ENCODE measurements around the gene MAD1L1.

MAD1L1 gene

DNA sequence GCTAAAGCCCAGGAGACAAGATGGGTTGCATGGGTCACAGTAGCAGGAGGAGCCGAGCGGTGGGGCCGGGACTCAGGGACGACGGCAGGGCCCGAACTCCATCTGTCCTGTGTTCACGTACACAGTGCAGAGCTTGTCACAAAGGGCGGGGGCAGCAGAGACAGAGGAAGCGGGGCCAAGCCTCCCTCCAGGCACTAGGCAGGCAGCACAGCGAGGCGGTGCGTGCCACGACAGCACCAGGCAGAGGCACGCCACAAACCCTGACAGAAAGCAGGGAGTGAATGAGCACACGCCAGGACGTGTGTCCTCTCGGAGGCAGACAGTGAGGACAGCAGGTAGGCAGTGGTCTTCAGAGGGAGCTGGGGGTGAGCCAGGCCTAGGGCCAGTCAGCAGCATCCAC, 177.8 kb downstream of the MAD1L1 start:
- no peak for TF ChIP-seq POLR2A (IDR thresholded peaks at IDR 0.05; ENCODE audit: low read depth, low read length)
- no peak for TF ChIP-seq TAF1 (IDR thresholded peaks at IDR 0.05; ENCODE audit: borderline replicate concordance, low read depth, low read length)
- TF ChIP-seq POLR2AphosphoS5 (IDR thresholded peaks at IDR 0.05; ENCODE audit: low read depth, low read length), result no peak
- FAIRE-seq (no peak), DNase-seq (ENCODE audit: insufficient read length) (no peak)

DNA sequence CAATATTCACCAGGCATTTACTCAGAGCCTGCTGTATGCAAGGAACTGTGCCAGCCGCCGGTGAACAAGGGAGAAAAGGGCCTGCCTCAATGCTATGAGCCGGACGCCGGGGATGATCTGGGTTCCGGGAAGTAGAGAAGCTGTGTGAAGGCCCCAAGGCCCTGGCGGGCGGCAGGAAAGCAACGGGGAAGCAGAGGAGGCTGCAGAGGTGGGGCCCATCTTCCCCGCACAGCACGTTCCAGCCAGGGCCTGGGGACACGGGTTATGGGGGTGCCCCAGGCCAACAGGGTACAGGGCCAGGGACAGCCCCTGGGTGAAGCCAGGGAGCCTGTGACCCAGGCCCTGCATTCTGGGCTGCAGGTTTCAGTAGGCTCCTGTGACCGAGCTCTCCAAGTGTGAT, 179.3 kb downstream of the MAD1L1 start:
- TF ChIP-seq POLR2A (IDR thresholded peaks at IDR 0.05; ENCODE audit: low read depth, low read length) (no peak), POLR2AphosphoS5 (IDR thresholded peaks at IDR 0.05; ENCODE audit: low read depth, low read length) (no peak), TAF1 (IDR thresholded peaks at IDR 0.05; ENCODE audit: borderline replicate concordance, low read depth, low read length) (no peak)
- FAIRE-seq, result no peak
- DNase-seq (ENCODE audit: insufficient read length), result no peak

DNA sequence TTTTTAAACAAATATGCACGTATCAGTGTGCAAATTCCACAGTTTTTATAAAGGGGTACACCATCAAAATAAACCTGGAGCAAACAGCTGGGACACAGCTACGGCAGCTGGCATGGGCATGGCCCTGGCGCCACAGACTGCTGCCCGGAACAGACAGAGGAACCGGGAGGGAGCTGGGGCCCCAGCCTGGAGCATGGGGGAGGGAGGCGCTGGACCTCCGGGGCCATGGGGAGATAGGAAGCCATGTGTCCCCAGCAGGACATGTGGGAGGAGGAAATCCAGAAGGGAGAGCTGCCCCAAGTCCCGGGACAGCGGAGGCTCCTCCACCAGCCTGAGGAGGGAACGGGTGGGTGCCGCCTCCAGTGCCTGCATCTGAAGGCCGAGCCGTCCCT, 180.1 kb downstream of the MAD1L1 start:
- TF ChIP-seq POLR2A (IDR thresholded peaks at IDR 0.05; ENCODE audit: low read depth, low read length) (no peak), POLR2AphosphoS5 (IDR thresholded peaks at IDR 0.05; ENCODE audit: low read depth, low read length) (no peak), TAF1 (IDR thresholded peaks at IDR 0.05; ENCODE audit: borderline replicate concordance, low read depth, low read length) (no peak)
- DNase-seq (ENCODE audit: insufficient read length), result no peak
- FAIRE-seq, result no peak

DNA sequence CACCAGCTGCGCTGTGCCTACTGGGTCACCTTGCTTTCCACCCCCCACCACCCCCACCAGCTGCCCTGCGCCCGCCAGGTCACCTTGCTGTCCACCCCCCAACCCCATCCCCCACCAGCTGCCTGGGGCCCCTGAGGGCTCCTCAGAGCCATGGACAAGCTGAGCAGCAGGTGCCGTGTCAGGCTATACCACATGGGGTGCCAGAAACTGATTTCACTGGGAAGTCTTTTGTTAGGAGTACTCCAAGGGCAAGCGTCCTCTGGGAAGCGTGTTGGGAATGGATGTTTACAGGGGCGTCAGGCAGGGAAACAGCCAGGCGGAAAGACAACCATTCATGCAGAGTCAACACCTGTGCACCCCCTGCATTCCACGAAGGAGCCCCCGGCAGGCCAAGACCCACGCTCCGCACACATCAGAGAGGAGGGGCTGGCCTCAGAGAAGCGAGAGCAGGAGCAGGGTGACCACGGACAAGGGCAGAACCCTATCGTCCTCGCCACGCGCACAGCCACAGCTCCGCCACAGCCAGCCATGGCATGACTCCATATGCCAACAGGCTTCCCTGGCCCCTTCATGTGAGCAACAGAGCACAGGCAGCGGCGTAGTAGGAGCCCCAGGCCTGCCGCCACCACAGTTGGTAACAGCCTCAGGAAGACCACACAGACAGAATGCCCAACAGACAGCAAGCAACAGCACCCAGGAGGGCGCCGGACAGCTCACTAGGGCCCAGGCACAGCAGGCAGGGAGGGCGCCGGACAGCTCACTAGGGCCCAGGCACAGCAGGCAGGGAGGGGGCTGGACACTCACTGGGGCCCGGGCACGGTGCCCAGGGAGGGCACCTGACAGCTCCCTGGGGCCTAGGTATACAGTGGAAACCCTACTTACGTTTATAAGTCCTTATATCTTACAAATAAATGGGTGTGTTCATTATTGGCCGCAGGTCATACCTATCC, 180.8 kb downstream of the MAD1L1 start:
- no peak for FAIRE-seq
- DNase-seq (ENCODE audit: insufficient read length), result no peak
- TF ChIP-seq POLR2A (IDR thresholded peaks at IDR 0.05; ENCODE audit: low read depth, low read length) (no peak), TAF1 (IDR thresholded peaks at IDR 0.05; ENCODE audit: borderline replicate concordance, low read depth, low read length) (no peak), POLR2AphosphoS5 (IDR thresholded peaks at IDR 0.05; ENCODE audit: low read depth, low read length) (no peak)

DNA sequence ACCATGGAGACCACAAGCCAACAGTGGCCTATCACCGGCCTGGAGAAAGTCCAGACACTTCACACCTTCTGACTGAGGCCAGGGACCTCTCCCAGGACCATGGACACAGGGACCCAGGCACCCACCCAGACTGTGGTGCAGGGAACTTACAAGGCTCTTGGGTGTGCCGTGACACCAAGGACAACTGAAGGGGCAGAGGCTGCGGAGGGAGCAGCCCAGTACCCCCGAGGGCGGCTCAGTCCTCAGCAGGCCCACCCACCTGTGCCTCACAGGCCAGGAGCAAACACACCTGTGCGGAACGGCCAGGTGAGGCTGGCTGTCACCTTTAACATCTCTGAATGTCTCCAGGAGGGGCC, 182.3 kb downstream of the MAD1L1 start:
- FAIRE-seq, result no peak
- no peak for DNase-seq (ENCODE audit: insufficient read length)
- no peak for TF ChIP-seq POLR2AphosphoS5 (IDR thresholded peaks at IDR 0.05; ENCODE audit: low read depth, low read length)
- TF ChIP-seq POLR2A (IDR thresholded peaks at IDR 0.05; ENCODE audit: low read depth, low read length), result no peak
- TF ChIP-seq TAF1 (IDR thresholded peaks at IDR 0.05; ENCODE audit: borderline replicate concordance, low read depth, low read length), result no peak

DNA sequence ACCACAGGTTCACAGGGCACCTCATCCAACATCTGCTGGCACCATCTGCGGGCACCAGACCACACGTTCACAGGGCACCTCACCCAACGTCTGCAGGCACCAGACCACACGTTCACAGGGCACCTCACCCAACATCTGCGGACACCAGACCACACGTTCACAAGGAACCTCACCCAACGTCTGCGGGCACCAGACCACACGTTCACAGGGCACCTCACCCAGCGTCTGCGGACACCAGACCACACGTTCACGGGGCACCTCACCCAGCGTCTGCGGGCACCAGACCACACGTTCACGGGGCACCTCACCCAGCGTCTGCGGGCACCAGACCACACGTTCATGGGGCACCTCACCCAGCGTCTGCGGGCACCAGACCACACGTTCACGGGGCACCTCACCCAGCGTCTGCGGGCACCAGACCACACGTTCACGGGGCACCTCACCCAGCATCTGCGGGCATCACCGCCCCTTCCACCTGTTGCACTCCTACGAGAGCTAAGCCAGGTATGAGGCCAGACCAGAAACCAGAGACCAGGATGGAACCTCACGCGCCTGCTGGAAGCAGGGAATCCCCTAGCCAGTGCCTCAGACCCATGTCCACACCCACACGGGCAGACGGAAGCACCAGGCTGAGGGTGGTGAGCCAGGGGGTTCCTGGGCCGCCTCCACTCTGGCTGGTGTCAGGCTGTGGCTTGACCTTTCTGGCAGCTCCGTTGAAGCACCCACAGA, 182.8 kb downstream of the MAD1L1 start:
- DNase-seq (ENCODE audit: insufficient read length), result no peak
- TF ChIP-seq TAF1 (IDR thresholded peaks at IDR 0.05; ENCODE audit: borderline replicate concordance, low read depth, low read length), result no peak
- TF ChIP-seq POLR2AphosphoS5 (IDR thresholded peaks at IDR 0.05; ENCODE audit: low read depth, low read length), result no peak
- TF ChIP-seq POLR2A (IDR thresholded peaks at IDR 0.05; ENCODE audit: low read depth, low read length), result no peak
- no peak for FAIRE-seq

DNA sequence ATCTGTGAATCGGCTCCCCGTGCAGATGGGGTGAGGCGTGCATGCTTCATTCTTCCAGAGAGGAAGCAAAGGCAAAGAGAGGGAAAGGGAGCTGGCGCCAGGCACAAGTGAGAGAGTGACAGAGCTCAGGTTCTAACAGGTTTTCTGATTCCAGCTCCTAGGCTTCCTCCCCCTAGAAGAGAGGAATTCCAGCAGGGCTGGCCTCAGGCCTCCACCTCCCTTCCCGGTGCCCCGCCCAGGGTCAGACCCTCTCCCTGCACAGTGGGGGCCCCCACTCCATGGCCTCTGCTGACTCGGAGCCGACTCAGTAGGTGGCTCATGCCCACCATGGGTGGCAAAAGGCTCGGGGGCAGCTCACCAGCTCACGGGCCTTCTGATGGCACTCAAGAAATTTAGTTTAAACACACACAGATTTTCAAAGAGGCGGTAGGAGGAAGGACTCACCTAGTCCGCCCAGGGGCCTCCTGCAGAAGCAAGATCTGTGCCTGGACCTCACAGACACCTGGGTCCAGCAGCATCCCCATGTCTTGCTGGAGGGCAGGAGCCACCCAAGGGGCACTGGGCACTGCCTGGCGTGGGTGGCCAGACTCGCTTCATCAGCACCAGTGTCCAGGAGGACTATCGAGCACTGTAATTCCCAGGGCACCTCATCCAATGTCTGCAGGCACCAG, 183.5 kb downstream of the MAD1L1 start:
- FAIRE-seq (no peak), DNase-seq (ENCODE audit: insufficient read length) (no peak)
- TF ChIP-seq POLR2AphosphoS5 (IDR thresholded peaks at IDR 0.05; ENCODE audit: low read depth, low read length) (no peak), POLR2A (IDR thresholded peaks at IDR 0.05; ENCODE audit: low read depth, low read length) (no peak), TAF1 (IDR thresholded peaks at IDR 0.05; ENCODE audit: borderline replicate concordance, low read depth, low read length) (no peak)

DNA sequence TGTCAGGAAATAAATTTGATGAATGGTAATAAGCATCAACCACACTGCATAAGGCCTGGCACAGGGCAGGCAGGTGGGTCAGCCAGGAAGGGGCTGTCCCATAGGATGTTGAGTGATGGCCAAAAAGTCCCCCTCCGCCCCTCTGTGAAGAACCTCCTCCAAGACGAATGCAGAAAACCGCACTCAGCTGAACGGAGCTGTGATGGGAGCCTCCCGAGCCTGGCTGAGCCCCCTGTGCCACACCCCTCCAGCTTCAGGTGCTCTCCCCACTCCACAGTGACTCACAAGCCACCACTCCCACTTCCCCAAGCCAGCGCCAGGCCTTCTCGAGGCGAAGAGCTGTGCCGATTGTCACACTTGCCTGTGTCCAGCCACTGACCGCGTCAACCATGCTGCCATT, 184.2 kb downstream of the MAD1L1 start:
- TF ChIP-seq POLR2A (IDR thresholded peaks at IDR 0.05; ENCODE audit: low read depth, low read length) (no peak), TAF1 (IDR thresholded peaks at IDR 0.05; ENCODE audit: borderline replicate concordance, low read depth, low read length) (no peak), POLR2AphosphoS5 (IDR thresholded peaks at IDR 0.05; ENCODE audit: low read depth, low read length) (no peak)
- DNase-seq (ENCODE audit: insufficient read length) (no peak), FAIRE-seq (no peak)

DNA sequence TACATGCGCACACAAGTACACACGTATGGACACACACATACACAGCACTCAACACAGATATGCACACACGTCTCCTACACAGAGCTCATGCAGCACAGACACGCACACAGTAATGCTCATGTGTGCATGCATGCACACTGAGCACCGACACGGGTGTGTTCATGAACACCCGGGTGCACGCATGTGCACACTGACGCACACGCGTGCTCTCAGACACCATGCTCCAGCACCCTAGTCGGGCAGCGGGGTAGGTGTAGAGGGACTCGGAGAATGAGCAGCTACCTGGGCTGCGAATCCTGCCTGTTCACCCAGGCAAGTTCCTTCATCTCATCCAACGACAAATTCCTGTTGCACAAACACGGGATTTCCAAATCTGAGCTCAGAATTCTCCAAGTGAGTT, 184.7 kb downstream of the MAD1L1 start:
- DNase-seq (ENCODE audit: insufficient read length) (no peak), FAIRE-seq (no peak)
- TF ChIP-seq POLR2A (IDR thresholded peaks at IDR 0.05; ENCODE audit: low read depth, low read length) (no peak), POLR2AphosphoS5 (IDR thresholded peaks at IDR 0.05; ENCODE audit: low read depth, low read length) (no peak), TAF1 (IDR thresholded peaks at IDR 0.05; ENCODE audit: borderline replicate concordance, low read depth, low read length) (no peak)

DNA sequence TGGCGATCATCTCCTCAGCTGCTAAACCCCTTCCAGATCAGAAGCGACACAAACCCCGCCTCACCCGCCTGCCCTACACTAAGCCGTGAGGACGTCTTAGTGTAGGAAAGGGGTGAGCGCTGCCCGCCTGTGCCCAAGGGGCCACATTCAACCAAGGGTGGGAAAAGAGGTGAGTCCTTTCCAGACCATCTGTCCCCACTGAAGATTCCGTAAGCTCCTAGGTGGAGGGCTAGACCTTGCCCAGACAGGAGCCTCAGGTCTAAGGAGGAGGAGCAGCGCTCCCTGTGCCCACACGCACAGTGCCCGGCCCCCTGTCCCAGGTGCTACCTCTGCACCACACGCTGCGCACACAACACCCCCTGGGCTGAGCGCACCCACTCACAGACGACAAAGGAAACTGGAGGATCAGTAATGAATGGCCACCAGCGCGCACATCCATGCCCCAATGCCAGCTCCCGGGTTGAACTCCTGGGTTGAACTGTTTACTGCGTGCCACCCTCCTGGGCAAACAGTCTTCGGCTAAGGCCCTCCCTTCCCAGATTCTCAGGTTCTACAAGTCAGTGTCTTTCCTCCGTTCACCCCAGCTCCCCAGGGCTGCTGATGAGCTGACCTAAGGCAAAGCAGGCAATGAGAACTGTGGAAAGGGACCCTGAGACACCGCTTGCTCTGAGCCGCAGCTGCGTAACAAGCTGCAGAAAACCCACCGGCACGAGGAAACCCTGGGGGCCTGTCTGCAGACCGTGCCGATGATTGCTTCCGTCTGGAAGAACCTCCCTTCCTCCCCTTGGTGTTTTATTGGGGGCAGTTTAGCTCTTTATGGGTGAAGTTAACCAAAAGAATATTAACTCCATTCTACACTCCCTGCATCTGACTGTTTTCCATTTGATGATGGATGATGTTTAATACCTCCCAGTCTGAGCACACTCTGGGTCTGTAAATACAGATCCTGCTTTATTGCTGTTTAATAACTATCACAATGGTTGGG, 185.9 kb downstream of the MAD1L1 start:
- no peak for DNase-seq (ENCODE audit: insufficient read length)
- no peak for TF ChIP-seq TAF1 (IDR thresholded peaks at IDR 0.05; ENCODE audit: borderline replicate concordance, low read depth, low read length)
- no peak for TF ChIP-seq POLR2A (IDR thresholded peaks at IDR 0.05; ENCODE audit: low read depth, low read length)
- TF ChIP-seq POLR2AphosphoS5 (IDR thresholded peaks at IDR 0.05; ENCODE audit: low read depth, low read length), result no peak
- FAIRE-seq, result no peak
